GM12878 (cell line): ENCODE results near the gene BCOR.

Experiments
- BCL11A ChIP-seq: IDR thresholded peaks from 2 replicates; pipeline ENCODE4 v1.6.1; 2011; ENCODE audit warnings: low read depth, low read length
- CHD2 ChIP-seq: IDR thresholded peaks from 2 replicates; pipeline ENCODE4 v1.6.1; 2011; ENCODE audit warnings: low read depth, low read length, improper control_type of control experiment, borderline replicate concordance
- HDAC2 ChIP-seq: fragments of 200-600 bp; sonication (generic); IDR thresholded peaks from 2 replicates; pipeline ENCODE4 v1.6.1; 2017
- JUNB ChIP-seq: IDR thresholded peaks from 2 replicates; pipeline ENCODE4 v1.6.1; 2016; ENCODE audit warnings: antibody characterized with exemption, mild to moderate bottlenecking
- NFIC ChIP-seq: IDR thresholded peaks from 2 replicates; pipeline ENCODE4 v1.6.1; 2012; ENCODE audit warnings: low read depth, mild to moderate bottlenecking, inconsistent platforms, low read length, moderate library complexity
- SPI1 ChIP-seq: IDR thresholded peaks from 2 replicates; pipeline ENCODE4 v1.6.1; 2011; ENCODE audit warnings: low read depth, mild to moderate bottlenecking, low read length, moderate library complexity, borderline replicate concordance; ENCODE audit not compliant: insufficient read depth
- TF ChIP-seq, protein P1 (sequence below), 3 experiments: IDR thresholded peaks in 2 of 3; conservative IDR thresholded peaks in 1 of 3; 2 replicates each; pipeline ENCODE4 v1.5.1; 2011; ENCODE audit warnings: low read depth in 3 of 3, low read length in 3 of 3, mild to moderate bottlenecking in 3 of 3, control low read depth in 2 of 3, moderate library complexity in 2 of 3, inconsistent platforms in 1 of 3, mixed read lengths in 1 of 3; ENCODE audit not compliant: control insufficient read depth in 2 of 3, insufficient read depth in 1 of 3; ENCODE audit errors: extremely low read depth in 1 of 3
- TF ChIP-seq, protein P2 (sequence below): IDR thresholded peaks from 2 replicates; pipeline ENCODE4 v1.6.1; 2012; ENCODE audit warnings: mild to moderate bottlenecking, low read depth, low read length

DNA sequence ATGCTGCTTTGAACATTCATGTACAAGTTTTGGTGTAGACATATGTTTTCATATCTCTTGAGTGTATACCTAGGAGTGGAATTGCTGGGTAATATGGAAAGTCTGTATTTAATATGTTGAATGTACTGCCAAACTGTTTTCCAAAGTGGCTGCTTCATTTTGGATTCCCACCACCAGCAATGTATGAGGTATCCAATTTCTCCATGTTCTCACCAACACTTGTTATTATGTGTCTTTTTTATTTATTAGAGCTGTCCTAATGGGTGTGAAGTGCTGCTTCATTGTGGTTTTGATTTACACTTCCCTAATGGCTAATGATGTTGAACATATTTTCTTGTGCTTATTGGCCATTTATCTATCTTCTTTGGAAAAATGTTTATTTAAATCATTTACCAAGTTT lies 60.4 kb downstream of the BCOR start:
- TF ChIP-seq CHD2 (no peak), HDAC2 (no peak), SPI1 (no peak), BCL11A (no peak), NFIC (no peak), JUNB (no peak)
- TF ChIP-seq, protein P1, sequence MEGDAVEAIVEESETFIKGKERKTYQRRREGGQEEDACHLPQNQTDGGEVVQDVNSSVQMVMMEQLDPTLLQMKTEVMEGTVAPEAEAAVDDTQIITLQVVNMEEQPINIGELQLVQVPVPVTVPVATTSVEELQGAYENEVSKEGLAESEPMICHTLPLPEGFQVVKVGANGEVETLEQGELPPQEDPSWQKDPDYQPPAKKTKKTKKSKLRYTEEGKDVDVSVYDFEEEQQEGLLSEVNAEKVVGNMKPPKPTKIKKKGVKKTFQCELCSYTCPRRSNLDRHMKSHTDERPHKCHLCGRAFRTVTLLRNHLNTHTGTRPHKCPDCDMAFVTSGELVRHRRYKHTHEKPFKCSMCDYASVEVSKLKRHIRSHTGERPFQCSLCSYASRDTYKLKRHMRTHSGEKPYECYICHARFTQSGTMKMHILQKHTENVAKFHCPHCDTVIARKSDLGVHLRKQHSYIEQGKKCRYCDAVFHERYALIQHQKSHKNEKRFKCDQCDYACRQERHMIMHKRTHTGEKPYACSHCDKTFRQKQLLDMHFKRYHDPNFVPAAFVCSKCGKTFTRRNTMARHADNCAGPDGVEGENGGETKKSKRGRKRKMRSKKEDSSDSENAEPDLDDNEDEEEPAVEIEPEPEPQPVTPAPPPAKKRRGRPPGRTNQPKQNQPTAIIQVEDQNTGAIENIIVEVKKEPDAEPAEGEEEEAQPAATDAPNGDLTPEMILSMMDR (IDR thresholded peaks at IDR 0.05 in 2 of 3, conservative IDR thresholded peaks at IDR 0.05 in 1 of 3; ENCODE audit: control insufficient read depth in 2 of 3, extremely low read depth in 1 of 3, insufficient read depth in 1 of 3, low read depth in 3 of 3, low read length in 3 of 3) = no peak
- TF ChIP-seq, protein P2, sequence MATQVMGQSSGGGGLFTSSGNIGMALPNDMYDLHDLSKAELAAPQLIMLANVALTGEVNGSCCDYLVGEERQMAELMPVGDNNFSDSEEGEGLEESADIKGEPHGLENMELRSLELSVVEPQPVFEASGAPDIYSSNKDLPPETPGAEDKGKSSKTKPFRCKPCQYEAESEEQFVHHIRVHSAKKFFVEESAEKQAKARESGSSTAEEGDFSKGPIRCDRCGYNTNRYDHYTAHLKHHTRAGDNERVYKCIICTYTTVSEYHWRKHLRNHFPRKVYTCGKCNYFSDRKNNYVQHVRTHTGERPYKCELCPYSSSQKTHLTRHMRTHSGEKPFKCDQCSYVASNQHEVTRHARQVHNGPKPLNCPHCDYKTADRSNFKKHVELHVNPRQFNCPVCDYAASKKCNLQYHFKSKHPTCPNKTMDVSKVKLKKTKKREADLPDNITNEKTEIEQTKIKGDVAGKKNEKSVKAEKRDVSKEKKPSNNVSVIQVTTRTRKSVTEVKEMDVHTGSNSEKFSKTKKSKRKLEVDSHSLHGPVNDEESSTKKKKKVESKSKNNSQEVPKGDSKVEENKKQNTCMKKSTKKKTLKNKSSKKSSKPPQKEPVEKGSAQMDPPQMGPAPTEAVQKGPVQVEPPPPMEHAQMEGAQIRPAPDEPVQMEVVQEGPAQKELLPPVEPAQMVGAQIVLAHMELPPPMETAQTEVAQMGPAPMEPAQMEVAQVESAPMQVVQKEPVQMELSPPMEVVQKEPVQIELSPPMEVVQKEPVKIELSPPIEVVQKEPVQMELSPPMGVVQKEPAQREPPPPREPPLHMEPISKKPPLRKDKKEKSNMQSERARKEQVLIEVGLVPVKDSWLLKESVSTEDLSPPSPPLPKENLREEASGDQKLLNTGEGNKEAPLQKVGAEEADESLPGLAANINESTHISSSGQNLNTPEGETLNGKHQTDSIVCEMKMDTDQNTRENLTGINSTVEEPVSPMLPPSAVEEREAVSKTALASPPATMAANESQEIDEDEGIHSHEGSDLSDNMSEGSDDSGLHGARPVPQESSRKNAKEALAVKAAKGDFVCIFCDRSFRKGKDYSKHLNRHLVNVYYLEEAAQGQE = no peak
